HepG2 (cell line): ENCODE data around the gene ZBTB32.

ENCODE experiments used
- EZH2 ChIP-seq: conservative IDR thresholded peaks from 2 replicates; pipeline ENCODE4 v1.6.1; 2012; ENCODE audit warnings: mild to moderate bottlenecking, low read depth, low read length, moderate library complexity
- JUND ChIP-seq: sonication (generic); formaldehyde crosslinking; IDR thresholded peaks from 2 replicates; pipeline ENCODE4 v1.8.0; 2022; ENCODE audit warnings: mild to moderate bottlenecking, missing genetic modification reagents
- POLR2A ChIP-seq, 2 experiments: IDR thresholded peaks; 2 replicates each; pipeline ENCODE4 v1.6.1; 2011; ENCODE audit warnings: low read depth in 2 of 2, low read length in 2 of 2, mild to moderate bottlenecking in 1 of 2, moderate library complexity in 1 of 2; ENCODE audit not compliant: insufficient read depth in 1 of 2
- SIX4 ChIP-seq: sonication (generic); formaldehyde crosslinking; IDR thresholded peaks from 2 replicates; pipeline ENCODE4 v1.4.0; 2020; ENCODE audit warnings: missing genetic modification reagents
- SMARCC2 ChIP-seq: fragments of 450-650 bp; IDR thresholded peaks from 2 replicates; pipeline ENCODE4 v1.6.1; 2017; ENCODE audit warnings: antibody characterized with exemption, mild to moderate bottlenecking
- ZNF776 ChIP-seq: sonication (generic); formaldehyde crosslinking; IDR thresholded peaks from 2 replicates; pipeline ENCODE4 v1.4.0; 2020; ENCODE audit warnings: mild to moderate bottlenecking, missing genetic modification reagents
- TF ChIP-seq, protein P1 (sequence below): sonication (generic); formaldehyde crosslinking; IDR thresholded peaks from 2 replicates; pipeline ENCODE4 v1.5.0; 2020; ENCODE audit warnings: mild to moderate bottlenecking, missing genetic modification reagents, moderate library complexity
- TF ChIP-seq, protein P2 (sequence below): IDR thresholded peaks from 2 replicates; pipeline ENCODE4 v1.6.1; 2012; ENCODE audit warnings: low read length, improper control_type of control experiment
- TF ChIP-seq, protein P3 (sequence below): sonication (generic); formaldehyde crosslinking; IDR thresholded peaks from 2 replicates; pipeline ENCODE4 v1.4.0; 2020; ENCODE audit warnings: low read depth, mild to moderate bottlenecking, missing genetic modification reagents

DNA sequence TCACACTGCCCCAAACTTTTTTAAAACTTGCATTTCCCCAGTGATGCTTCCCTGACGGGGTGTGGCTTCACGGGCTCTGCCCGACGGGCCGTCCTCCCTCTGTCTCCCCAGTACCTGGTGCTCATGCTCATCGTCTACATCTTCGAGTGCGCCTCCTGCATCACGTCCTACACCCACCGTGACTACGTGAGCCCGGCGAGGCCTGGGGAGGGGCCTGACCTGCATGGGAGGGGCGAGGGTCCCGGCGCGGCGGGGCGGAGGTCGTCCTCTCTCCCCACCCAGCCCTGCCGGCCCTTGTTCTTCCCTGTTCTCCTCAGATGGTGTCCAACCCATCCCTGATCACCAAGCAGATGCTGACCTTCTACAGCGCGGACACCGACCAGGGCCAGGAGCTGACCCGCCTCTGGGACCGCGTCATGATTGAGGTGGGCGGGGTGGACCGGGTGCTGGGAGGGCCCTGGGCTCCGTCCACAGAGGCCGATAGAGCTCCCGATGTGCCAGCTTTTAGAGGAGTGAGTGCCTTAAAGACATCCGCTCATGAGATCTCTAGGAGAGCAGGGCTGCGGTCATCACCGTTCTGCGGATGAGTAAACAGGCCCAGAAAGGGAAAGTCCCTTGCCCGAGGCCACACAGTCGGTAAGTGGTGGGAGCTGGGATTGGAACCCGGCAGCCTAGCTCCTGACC is 31.1 kb upstream of the ZBTB32 start:
- TF ChIP-seq POLR2A (IDR thresholded peaks at IDR 0.05; ENCODE audit: insufficient read depth in 1 of 2, low read depth in 2 of 2, low read length in 2 of 2), result no peak; a peak in 1 of 4 replicates
- TF ChIP-seq, protein P1, sequence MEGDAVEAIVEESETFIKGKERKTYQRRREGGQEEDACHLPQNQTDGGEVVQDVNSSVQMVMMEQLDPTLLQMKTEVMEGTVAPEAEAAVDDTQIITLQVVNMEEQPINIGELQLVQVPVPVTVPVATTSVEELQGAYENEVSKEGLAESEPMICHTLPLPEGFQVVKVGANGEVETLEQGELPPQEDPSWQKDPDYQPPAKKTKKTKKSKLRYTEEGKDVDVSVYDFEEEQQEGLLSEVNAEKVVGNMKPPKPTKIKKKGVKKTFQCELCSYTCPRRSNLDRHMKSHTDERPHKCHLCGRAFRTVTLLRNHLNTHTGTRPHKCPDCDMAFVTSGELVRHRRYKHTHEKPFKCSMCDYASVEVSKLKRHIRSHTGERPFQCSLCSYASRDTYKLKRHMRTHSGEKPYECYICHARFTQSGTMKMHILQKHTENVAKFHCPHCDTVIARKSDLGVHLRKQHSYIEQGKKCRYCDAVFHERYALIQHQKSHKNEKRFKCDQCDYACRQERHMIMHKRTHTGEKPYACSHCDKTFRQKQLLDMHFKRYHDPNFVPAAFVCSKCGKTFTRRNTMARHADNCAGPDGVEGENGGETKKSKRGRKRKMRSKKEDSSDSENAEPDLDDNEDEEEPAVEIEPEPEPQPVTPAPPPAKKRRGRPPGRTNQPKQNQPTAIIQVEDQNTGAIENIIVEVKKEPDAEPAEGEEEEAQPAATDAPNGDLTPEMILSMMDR (CRISPR knock-in tag), result no peak; the same call in 1 of the 2 replicates
- no peak for TF ChIP-seq EZH2
- TF ChIP-seq, protein P2, sequence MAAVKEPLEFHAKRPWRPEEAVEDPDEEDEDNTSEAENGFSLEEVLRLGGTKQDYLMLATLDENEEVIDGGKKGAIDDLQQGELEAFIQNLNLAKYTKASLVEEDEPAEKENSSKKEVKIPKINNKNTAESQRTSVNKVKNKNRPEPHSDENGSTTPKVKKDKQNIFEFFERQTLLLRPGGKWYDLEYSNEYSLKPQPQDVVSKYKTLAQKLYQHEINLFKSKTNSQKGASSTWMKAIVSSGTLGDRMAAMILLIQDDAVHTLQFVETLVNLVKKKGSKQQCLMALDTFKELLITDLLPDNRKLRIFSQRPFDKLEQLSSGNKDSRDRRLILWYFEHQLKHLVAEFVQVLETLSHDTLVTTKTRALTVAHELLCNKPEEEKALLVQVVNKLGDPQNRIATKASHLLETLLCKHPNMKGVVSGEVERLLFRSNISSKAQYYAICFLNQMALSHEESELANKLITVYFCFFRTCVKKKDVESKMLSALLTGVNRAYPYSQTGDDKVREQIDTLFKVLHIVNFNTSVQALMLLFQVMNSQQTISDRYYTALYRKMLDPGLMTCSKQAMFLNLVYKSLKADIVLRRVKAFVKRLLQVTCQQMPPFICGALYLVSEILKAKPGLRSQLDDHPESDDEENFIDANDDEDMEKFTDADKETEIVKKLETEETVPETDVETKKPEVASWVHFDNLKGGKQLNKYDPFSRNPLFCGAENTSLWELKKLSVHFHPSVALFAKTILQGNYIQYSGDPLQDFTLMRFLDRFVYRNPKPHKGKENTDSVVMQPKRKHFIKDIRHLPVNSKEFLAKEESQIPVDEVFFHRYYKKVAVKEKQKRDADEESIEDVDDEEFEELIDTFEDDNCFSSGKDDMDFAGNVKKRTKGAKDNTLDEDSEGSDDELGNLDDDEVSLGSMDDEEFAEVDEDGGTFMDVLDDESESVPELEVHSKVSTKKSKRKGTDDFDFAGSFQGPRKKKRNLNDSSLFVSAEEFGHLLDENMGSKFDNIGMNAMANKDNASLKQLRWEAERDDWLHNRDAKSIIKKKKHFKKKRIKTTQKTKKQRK, result no peak
- no peak for TF ChIP-seq SIX4
- no peak for TF ChIP-seq ZNF776 (CRISPR knock-in tag)
- no peak for TF ChIP-seq SMARCC2
- TF ChIP-seq JUND (CRISPR knock-in tag), result no peak
- TF ChIP-seq, protein P3, sequence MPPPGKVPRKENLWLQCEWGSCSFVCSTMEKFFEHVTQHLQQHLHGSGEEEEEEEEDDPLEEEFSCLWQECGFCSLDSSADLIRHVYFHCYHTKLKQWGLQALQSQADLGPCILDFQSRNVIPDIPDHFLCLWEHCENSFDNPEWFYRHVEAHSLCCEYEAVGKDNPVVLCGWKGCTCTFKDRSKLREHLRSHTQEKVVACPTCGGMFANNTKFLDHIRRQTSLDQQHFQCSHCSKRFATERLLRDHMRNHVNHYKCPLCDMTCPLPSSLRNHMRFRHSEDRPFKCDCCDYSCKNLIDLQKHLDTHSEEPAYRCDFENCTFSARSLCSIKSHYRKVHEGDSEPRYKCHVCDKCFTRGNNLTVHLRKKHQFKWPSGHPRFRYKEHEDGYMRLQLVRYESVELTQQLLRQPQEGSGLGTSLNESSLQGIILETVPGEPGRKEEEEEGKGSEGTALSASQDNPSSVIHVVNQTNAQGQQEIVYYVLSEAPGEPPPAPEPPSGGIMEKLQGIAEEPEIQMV (CRISPR knock-in tag), result no peak
